HepG2 (cell line): Measurements from ENCODE around the gene GLRX5. TPM values are rescaled to one million over a fixed set of nuclear protein-coding genes. Genes with fewer than 3 reads are reported as not detected.

Source experiments
- ATF4 ChIP-seq, 2 experiments: fragments of 450-650 bp in 1 of 2; sonication (generic) in 1 of 2; formaldehyde crosslinking; IDR thresholded peaks; 2 replicates each; pipeline versions ENCODE4 v1.5.0 to v1.8.0; 2020 to 2022; ENCODE audit warnings: mild to moderate bottlenecking in 1 of 2, missing genetic modification reagents in 1 of 2
- FOXC1 ChIP-seq: sonication (generic); formaldehyde crosslinking; IDR thresholded peaks from 2 replicates; pipeline ENCODE4 v1.8.0; 2022; ENCODE audit warnings: mild to moderate bottlenecking, missing genetic modification reagents, borderline replicate concordance
- MAFG ChIP-seq: sonication (generic); formaldehyde crosslinking; IDR thresholded peaks from 2 replicates; pipeline ENCODE4 v1.5.1; 2020; ENCODE audit warnings: mild to moderate bottlenecking, missing genetic modification reagents
- MAZ ChIP-seq, 2 experiments: sonication (generic) in 1 of 2; formaldehyde crosslinking in 1 of 2; IDR thresholded peaks; 2 replicates each; pipeline versions ENCODE4 v1.5.0 to v1.6.1; 2012 to 2020; ENCODE audit warnings: low read depth in 2 of 2, mild to moderate bottlenecking in 2 of 2, borderline replicate concordance in 1 of 2, improper control_type of control experiment in 1 of 2, low read length in 1 of 2, missing genetic modification reagents in 1 of 2, moderate library complexity in 1 of 2
- PATZ1 ChIP-seq: sonication (generic); formaldehyde crosslinking; IDR thresholded peaks from 2 replicates; pipeline ENCODE4 v1.4.0; 2020; ENCODE audit warnings: missing genetic modification reagents
- PAXIP1 ChIP-seq: sonication (generic); formaldehyde crosslinking; conservative IDR thresholded peaks from 2 replicates; pipeline ENCODE4 v1.4.0; 2020; ENCODE audit warnings: mild to moderate bottlenecking, missing genetic modification reagents, moderate library complexity
- SP4 ChIP-seq: sonication (generic); formaldehyde crosslinking; IDR thresholded peaks from 2 replicates; pipeline ENCODE4 v1.8.1; 2023; ENCODE audit warnings: mild to moderate bottlenecking, missing genetic modification reagents
- THAP11 ChIP-seq: IDR thresholded peaks from 2 replicates; pipeline ENCODE4 v1.6.1; 2016; ENCODE audit warnings: missing biosample characterization, missing genetic modification reagents
- ZIK1 ChIP-seq: sonication (generic); formaldehyde crosslinking; IDR thresholded peaks from 2 replicates; pipeline ENCODE4 v1.5.0; 2020; ENCODE audit warnings: mild to moderate bottlenecking, low read depth, missing genetic modification reagents, borderline replicate concordance
- ZNF143 ChIP-seq: sonication (generic); formaldehyde crosslinking; IDR thresholded peaks from 2 replicates; pipeline ENCODE4 v1.4.0; 2020; ENCODE audit warnings: missing genetic modification reagents
- ZNF564 ChIP-seq: sonication (generic); formaldehyde crosslinking; IDR thresholded peaks from 2 replicates; pipeline ENCODE4 v1.8.1; 2023; ENCODE audit warnings: mild to moderate bottlenecking, missing genetic modification reagents
- ZNF660 ChIP-seq: sonication (generic); formaldehyde crosslinking; IDR thresholded peaks from 2 replicates; pipeline ENCODE4 v1.5.1; 2020; ENCODE audit warnings: mild to moderate bottlenecking, low read depth, missing genetic modification reagents, borderline replicate concordance
- polyA plus RNA-seq, 8 experiments: library from polyadenylated mRNA; depleted of rRNA in 3 of 8; stranded (reverse) in 7 of 8; unstranded in 1 of 8; fragments of >200 nt; fragmentation: Illumina TruSeq in 4 of 8; extraction: Trizol in 4 of 8; gene quantifications; 2 replicates each; pipeline versions ENCODE4 v1.2.1 to v1.2.3, GENCODE V29; 2011 to 2016; ENCODE audit warnings: low read depth in 4 of 8, missing spikeins in 1 of 8, mixed read lengths in 1 of 8; ENCODE audit not compliant: insufficient read depth in 1 of 8
- total RNA-seq, 5 experiments: library from RNA; depleted of rRNA; stranded (reverse); fragments of >200 nt; fragmentation: Illumina TruSeq; extraction: Trizol; gene quantifications; 2 replicates each; pipeline ENCODE4 v1.2.3, GENCODE V29; 2016; ENCODE audit warnings: low read depth in 1 of 5
- TF ChIP-seq, protein P1 (sequence below): sonication (generic); formaldehyde crosslinking; IDR thresholded peaks from 2 replicates; pipeline ENCODE4 v1.4.0; 2020; ENCODE audit warnings: missing genetic modification reagents, borderline replicate concordance
- TF ChIP-seq, protein P2 (sequence below): sonication (generic); formaldehyde crosslinking; IDR thresholded peaks from 2 replicates; pipeline ENCODE4 v1.4.0; 2020; ENCODE audit warnings: low read depth, mild to moderate bottlenecking, missing genetic modification reagents

GLRX5 gene
- total and polyA plus RNA-seq, 2 of the 13 experiments (the other 11 are each of a cell fraction or from before 2014, with no cell fraction given), result 122 to 146 TPM

- TF ChIP-seq, protein P1, sequence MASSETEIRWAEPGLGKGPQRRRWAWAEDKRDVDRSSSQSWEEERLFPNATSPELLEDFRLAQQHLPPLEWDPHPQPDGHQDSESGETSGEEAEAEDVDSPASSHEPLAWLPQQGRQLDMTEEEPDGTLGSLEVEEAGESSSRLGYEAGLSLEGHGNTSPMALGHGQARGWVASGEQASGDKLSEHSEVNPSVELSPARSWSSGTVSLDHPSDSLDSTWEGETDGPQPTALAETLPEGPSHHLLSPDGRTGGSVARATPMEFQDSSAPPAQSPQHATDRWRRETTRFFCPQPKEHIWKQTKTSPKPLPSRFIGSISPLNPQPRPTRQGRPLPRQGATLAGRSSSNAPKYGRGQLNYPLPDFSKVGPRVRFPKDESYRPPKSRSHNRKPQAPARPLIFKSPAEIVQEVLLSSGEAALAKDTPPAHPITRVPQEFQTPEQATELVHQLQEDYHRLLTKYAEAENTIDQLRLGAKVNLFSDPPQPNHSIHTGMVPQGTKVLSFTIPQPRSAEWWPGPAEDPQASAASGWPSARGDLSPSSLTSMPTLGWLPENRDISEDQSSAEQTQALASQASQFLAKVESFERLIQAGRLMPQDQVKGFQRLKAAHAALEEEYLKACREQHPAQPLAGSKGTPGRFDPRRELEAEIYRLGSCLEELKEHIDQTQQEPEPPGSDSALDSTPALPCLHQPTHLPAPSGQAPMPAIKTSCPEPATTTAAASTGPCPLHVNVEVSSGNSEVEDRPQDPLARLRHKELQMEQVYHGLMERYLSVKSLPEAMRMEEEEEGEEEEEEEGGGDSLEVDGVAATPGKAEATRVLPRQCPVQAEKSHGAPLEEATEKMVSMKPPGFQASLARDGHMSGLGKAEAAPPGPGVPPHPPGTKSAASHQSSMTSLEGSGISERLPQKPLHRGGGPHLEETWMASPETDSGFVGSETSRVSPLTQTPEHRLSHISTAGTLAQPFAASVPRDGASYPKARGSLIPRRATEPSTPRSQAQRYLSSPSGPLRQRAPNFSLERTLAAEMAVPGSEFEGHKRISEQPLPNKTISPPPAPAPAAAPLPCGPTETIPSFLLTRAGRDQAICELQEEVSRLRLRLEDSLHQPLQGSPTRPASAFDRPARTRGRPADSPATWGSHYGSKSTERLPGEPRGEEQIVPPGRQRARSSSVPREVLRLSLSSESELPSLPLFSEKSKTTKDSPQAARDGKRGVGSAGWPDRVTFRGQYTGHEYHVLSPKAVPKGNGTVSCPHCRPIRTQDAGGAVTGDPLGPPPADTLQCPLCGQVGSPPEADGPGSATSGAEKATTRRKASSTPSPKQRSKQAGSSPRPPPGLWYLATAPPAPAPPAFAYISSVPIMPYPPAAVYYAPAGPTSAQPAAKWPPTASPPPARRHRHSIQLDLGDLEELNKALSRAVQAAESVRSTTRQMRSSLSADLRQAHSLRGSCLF (CRISPR knock-in tag), result no peak
- peak; percentile 87 for TF ChIP-seq PAXIP1 (CRISPR knock-in tag)
- peak; percentile 54 for TF ChIP-seq THAP11 (CRISPR knock-in tag)
- TF ChIP-seq ZIK1 (CRISPR knock-in tag), result no peak
- no peak for TF ChIP-seq SP4 (CRISPR knock-in tag)
- no peak for TF ChIP-seq MAZ (IDR thresholded peaks at IDR 0.05; ENCODE audit: borderline replicate concordance, low read depth, low read length)
- no peak for TF ChIP-seq MAZ (CRISPR knock-in tag; IDR thresholded peaks at IDR 0.05; ENCODE audit: low read depth)
- TF ChIP-seq ZNF660 (CRISPR knock-in tag), result no peak
- peak; percentile 70 for TF ChIP-seq PATZ1 (CRISPR knock-in tag)
- peak in 1 of 2 experiments; percentile 80; a peak in 2 of 4 replicates for TF ChIP-seq ATF4 (CRISPR knock-in tag; IDR thresholded peaks at IDR 0.05)
- 0 out of 2 replicates have a peak, but pooled peaks have one; percentile 58 for TF ChIP-seq ZNF564
- no peak for TF ChIP-seq ZNF143 (CRISPR knock-in tag)
- TF ChIP-seq FOXC1 (CRISPR knock-in tag), result no peak
- TF ChIP-seq MAFG, result no peak
- TF ChIP-seq, protein P2, sequence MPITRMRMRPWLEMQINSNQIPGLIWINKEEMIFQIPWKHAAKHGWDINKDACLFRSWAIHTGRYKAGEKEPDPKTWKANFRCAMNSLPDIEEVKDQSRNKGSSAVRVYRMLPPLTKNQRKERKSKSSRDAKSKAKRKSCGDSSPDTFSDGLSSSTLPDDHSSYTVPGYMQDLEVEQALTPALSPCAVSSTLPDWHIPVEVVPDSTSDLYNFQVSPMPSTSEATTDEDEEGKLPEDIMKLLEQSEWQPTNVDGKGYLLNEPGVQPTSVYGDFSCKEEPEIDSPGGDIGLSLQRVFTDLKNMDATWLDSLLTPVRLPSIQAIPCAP (CRISPR knock-in tag), result 0 out of 2 replicates have a peak, but pooled peaks have one; percentile 38
Measured at GRCh38 chr14:95537298-95538089, 2.6 kb downstream of the GLRX5 start (continued).
